ENCODE results near the gene PRDM16. TPM values are rescaled to one million over a fixed set of nuclear protein-coding genes. Genes with fewer than 3 reads are reported as not detected.

The PRDM16 gene
- total RNA-seq, 1 donor from 2014 or later: 0.13 TPM

- DNase-seq (ENCODE audit: low read depth, low spot score): no peak
These were observed 697 bp downstream of the PRDM16 start for GRCh38 chr1:3069491-3070308.

- no peak for DNase-seq (ENCODE audit: low read depth, low spot score)
These were observed 1.3 kb downstream of the PRDM16 start for GRCh38 chr1:3070309-3070643.

DNA sequence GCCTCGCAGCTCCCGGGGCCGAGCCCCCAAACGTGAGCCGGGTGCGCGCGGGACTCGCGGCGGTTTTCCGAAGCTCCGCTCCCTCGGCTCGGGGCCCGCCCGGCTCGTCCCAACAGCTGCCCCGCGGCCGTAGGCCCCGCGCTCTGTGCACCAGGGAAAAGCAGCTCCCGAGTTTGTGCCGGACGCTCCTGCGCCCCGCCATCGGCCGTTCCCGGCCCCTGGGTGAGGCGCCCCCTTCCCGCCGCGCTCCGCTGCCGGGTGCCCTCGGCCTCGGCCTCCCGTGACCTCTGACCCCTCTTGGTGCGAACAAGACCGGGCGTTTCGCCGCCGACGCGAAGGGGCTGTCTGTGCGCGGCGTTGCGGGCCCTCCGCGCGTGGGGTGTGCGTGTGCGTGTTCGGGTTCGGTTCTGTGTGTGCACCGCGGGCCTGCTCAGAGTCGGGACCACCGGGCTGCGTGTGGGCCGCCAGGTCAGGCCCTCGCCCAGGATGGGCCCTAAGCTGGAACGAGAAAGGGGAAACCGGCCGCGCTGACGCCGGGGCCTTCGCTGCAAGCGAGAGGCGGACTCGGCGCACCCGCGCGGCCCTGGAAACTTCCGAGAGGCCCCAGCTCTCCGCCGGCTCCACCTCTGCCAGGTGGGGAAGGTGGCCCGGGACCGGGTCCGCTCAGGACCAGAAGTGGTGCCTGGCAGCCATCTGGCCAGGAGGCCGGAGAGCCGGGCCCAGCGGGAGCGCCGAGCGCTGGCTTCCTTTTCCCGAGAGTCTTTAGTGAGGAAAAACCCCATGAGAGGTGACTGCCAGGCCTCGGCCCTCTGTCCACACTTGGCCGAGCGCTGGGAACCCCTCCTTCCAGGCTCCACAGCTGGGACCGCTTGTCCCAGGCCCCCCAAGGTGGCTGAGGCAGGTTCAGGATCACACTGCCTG is 1.9 kb downstream of the PRDM16 start:
- DNase-seq (ENCODE audit: low read depth, low spot score): no peak

DNA sequence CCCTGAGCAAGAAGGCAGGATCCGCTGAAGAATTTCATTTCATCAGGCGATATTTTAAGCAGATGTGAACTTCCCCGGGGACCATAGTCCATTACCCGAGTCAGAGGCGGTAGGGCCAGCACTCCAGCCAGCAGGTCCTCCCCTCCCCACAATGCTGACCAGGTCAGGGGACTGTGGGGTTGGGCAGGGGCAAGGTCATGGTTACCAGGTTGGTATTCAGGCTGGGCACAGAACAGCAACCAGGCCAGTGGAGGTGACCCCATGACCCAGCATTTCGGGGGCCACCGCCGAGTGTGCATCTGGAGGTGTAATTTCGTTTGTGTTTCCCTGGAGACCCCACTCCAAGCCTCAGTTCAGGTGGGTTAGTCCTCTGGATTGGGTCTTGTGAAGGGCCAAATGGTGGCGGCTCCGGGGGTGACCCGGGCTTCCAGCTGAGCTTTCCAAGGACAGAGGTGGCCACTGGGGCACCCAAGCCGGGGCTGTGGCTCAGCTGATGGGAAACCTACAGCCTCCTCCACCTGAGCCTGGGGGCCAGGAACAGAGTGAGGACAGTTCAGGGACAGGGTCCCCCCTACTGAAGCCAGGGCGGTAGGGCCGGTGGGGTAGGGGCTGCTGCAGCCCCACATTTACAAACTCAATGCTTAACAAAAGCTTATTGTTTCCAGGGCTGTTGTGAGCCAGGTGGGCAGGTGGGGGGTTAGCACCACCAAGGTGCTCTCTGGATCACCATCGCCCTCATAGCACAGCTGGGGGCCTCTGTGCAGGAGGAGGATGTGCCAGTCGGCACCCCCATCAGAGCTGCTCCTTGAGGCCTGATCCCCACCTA is 2.8 kb downstream of the PRDM16 start:
- no peak for DNase-seq (ENCODE audit: low read depth, low spot score)

DNA sequence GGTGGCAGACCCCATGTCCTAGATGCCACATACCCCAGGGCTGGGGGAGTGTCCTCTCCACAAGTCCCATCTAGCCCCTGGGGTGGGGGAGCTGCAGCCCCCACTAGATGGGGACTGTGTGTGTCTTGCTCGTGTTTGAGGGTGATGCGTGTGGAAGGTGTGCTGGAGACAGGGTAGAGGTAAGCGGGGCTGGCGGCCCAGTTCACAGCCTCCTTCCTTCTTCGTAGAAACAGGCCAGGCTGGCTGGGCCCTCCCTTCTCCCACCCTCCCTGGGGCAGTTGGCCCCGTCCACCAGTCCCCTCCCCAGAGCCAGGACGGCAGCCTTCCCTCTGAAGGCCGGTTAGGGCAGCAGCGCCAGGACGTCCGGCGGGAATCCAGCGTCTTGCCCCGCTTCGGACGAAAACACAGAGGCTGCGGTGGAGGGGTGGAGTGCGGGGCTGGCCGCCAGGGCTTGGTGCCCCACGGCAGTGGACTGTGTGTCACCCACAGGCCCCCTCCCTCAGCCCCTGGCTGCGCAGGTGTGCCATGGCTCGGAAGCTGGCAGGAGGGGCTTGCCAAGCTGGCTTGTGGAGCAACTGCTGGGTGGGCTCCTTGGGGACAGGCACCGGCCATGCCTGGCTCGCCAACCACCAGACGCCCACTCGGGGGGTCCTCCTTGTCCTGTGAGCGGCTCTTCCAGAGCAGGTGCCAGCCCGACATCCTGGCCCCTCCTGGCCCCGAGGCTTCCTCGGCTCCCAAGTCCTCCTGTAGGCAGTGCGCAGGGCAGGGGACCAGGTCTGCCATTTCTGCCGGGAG is 3.6 kb downstream of the PRDM16 start:
- no peak for DNase-seq (ENCODE audit: low read depth, low spot score)

DNA sequence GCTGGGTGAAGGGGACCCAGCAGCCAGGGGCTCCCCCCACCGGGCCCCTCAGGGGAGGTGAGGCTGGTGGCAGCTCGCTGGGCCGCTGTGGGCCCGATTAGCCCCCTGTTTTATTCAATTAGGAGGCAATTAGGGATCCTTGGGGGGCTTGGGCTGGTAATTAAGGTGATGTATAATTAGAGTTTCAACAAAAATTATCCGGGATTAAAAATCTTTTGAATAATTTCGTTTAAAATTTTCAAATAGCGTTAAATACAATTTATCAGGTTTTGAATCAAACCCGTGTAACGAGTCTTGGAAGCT is 4.1 kb downstream of the PRDM16 start:
- no peak for DNase-seq (ENCODE audit: low read depth, low spot score)

DNA sequence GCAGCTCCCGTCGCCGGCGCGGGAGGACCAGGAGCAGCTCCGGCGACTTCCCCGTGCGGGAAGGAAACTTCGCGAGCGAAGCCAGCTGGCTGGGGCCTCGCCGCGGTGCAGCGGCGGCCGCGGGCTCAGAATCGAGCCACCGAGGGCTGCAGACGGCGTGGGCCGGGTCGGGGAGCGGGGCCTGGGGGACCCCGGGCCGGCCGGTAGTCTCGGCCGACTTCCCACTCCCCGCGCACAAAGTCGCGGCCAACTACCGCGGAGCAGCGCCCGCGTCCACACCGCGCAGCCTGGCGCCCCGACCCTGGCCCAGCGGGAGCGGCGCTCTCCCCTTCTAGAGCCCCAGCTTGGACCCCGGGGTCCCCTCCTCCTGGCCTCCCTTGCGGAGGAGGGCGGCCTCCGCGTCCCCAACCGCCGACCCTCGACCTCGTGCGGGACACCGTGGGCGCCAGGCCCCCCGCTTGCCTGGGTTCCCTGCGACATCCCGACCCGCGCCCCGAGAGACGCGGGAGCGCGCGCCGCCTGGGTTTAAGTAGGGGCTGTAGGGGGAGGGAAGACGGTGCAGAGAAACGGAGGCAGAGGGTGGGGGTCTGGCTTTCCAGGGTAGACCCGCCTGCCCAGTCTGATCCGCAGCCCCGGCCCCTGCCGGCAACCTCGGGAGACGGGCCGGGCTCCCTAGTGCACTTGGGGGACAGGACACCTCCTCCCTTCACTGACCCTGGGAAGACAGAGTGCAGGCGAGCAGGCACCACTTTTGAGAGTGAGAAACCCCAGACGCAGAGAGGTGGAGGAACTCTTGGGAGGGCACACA is 4.7 kb downstream of the PRDM16 start:
- DNase-seq (ENCODE audit: low read depth, low spot score): no peak

DNA sequence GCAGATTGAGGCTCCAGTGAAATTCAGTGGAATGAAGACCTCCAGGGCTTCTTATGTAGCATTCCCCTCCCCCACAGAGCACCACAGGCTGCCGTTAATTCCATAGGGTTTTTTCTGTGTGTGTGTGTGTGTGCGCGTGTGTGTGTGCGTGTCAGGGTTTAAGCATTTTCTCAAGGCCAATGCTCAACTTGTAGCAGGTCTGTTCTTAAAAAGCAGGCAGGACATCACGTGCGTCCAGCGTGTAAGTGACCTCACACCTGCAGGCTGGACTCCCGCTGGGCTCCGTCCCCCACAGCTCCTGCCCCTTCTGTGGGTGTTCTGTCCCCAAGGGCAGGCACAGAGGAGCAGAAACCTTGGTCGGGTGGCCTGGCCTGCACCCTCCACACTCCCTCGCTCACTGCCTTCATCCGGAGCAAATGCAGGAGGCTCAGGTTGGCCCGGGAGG is 5.3 kb downstream of the PRDM16 start:
- no peak for DNase-seq (ENCODE audit: low read depth, low spot score)

GRCh38 chr1:3074800-3075199 is 5.8 kb downstream of the PRDM16 start:
- DNase-seq (ENCODE audit: low read depth, low spot score): no peak

GRCh38 chr1:3075666-3076362 is 6.8 kb downstream of the PRDM16 start:
- no peak for DNase-seq (ENCODE audit: low read depth, low spot score)

GRCh38 chr1:3076363-3076740 is 7.3 kb downstream of the PRDM16 start:
- DNase-seq (ENCODE audit: low read depth, low spot score): no peak

- DNase-seq (ENCODE audit: low read depth, low spot score): no peak
These were observed 8.1 kb downstream of the PRDM16 start for GRCh38 chr1:3077081-3077480.

- no peak for DNase-seq (ENCODE audit: low read depth, low spot score)
These were observed 8.6 kb downstream of the PRDM16 start for GRCh38 chr1:3077561-3077960.

GRCh38 chr1:3078430-3078861 is 9.4 kb downstream of the PRDM16 start:
- no peak for DNase-seq (ENCODE audit: low read depth, low spot score)

DNA sequence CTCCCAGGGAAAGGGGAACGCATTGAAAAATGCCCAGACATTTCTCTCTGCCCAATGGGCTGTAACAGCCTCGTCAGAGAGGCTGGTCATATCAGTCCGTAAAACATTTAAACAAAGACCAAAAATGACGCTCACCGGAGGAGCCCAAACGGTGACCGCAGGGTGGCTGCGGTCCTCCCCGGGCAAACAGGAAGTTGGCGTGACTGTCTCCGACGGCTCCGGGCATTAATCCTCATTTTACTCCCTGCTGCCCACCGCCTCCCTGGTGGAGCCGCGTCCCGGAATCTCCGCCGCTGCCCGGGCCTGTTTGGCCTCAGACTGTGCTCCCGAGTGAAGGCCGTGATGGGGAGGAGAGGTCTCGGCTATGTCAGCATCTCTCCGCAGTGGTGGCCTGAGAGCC is 9.9 kb downstream of the PRDM16 start:
- no peak for DNase-seq (ENCODE audit: low read depth, low spot score)

DNA sequence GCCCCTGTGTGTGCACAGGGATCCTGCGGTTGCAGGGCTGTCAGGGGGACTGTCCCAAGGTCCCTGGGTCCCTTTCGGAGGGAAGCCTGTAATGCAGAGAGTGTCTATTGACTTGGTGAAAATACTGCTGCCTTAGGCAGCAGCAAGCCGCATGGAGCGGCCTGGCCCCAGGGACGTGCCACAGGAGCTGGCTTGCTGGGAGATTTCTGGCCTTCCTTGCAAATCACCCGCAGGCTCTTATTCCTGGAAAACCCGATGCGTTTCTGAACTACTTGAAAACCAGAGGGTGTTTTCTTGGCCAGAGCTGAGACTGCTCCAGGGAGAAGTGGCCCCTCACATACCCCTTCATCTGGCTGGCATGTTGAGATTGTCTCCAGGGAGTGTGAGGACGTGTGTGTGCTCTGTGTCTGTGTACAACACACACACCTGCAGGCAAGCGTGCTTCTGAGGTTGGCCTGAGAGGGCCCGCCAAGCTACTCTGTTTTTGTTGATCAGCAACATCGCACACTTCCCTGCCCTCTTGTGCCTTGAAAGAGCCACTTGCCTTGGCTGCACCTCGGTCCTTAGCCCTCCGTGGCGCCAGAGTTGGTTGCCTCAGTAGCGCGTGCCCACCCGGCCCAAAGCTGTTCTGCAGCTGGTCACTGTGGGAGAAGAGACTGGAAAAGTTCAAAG is 10.5 kb downstream of the PRDM16 start:
- no peak for DNase-seq (ENCODE audit: low read depth, low spot score)

DNA sequence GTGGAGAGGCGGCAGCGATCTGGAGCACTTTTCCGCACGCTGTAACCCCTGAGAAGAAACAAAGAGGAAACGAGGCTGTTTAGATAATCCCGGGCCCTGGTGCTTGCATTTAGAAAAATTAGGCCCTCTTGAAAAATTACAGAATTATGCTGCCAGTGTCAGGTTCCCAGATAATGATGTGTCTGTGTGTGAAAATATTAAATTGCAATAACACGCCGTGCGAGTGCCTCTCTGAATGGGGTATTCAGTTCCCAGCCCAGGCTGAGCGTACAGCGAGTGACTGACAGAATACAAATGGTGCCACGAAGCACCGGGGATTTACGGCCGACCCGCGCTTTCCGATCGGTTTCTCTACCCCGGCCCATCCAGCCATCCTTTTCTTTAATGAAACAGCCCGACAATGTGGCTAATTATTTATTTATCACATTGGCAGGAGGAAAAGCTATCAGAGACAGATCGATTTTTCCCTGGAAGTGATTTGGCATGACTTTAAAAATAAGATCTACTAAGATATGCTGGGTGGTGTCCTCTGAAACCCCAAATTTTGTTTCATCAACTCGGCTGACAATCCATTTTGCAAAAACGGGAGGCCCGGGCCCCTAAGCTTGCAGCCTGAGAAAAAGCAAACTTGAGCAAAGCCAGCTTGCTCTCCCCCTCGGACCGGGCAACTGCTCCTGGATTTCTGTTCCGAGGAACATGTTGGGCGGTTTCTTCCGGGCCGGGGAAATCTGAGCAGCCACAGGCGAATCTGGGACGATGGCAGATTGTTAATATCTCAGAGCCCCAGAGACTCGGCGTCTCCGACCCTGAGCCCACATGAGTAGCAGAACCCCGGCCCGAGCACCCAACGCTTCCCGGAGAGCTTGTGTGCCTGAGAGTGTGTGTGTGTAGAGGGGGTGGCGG is 11.3 kb downstream of the PRDM16 start:
- DNase-seq (ENCODE audit: low read depth, low spot score): no peak

DNA sequence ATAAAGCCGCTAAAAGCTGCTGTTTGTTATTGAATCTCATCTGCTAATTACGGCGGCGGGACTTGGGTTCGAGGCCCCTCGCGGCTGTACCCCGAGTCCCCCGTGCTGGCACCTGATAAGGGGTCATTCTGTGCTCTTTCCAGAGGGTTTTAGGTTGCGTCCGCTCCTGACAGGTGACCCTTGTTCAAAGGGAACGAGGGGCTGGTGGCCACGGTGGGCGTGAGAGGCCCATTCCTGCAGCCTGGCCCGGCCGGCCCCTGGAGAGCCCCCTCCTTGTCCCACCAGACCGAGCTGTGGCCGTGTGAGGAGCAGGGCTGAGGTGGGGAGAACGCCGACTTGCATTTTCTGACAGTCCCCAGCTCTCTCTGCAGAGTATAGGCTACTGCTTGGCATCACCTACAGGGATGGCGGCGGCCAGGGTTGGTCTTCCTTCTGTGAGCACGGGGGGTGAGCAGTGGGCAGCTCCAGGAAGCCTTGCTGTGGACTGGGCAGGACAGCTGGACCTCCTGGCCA is 12.2 kb downstream of the PRDM16 start:
- no peak for DNase-seq (ENCODE audit: low read depth, low spot score)
